Activated naive CD8-positive, alpha-beta T cell treated with anti-CD3 and anti-CD28 coated beads, Interleukin-2, amount 50 U/mL, for 24 hours (primary cell): ENCODE measurements around the gene FOXD2.

Source experiments
- ATAC-seq: fragments of 150-1000 bp; cut with Tn5 transposase; one replicate; pipeline ENCODE4 v1.10.0; 2021
- DNase-seq: peaks from one replicate; pipeline ENCODE4 v3.0.0; 2021
- H3K27ac Mint-ChIP-seq: one replicate; pipeline ENCODE4 v1.8.0; 2021; ENCODE audit warnings: mild to moderate bottlenecking, mixed read lengths
- H3K27me3 Mint-ChIP-seq: one replicate; pipeline ENCODE4 v1.8.0; 2021; ENCODE audit warnings: mixed read lengths
- H3K36me3 Mint-ChIP-seq: one replicate; pipeline ENCODE4 v1.8.0; 2021; ENCODE audit warnings: low read depth, mixed read lengths
- H3K4me1 Mint-ChIP-seq: one replicate; pipeline ENCODE4 v1.8.0; 2021; ENCODE audit warnings: mixed read lengths
- H3K4me3 Mint-ChIP-seq: one replicate; pipeline ENCODE4 v1.8.0; 2021; ENCODE audit warnings: mild to moderate bottlenecking, moderate library complexity, mixed read lengths
- H3K9me3 Mint-ChIP-seq: one replicate; pipeline ENCODE4 v1.8.0; 2021; ENCODE audit warnings: mixed read lengths

The FOXD2 gene

GRCh38 chr1:47483651-47484050 is 45.8 kb downstream of the FOXD2 start:
- H3K27me3 Mint-ChIP-seq, result peaks cover 10% of the 10 kb centered on the region
- no peaks in the 10 kb centered on the region for H3K4me1 Mint-ChIP-seq
- H3K9me3 Mint-ChIP-seq, result no peaks in the 10 kb centered on the region
- H3K4me3 Mint-ChIP-seq, result no peak overlapping the region
- no peak for DNase-seq
- ATAC-seq, result no peak
- H3K36me3 Mint-ChIP-seq, result no peaks in the 10 kb centered on the region
- no peak overlapping the region for H3K27ac Mint-ChIP-seq

GRCh38 chr1:47485817-47486216 is 48.0 kb downstream of the FOXD2 start:
- Mint-ChIP-seq H3K36me3 (no peaks in the 10 kb centered on the region), H3K9me3 (no peaks in the 10 kb centered on the region), H3K4me1 (no peaks in the 10 kb centered on the region), H3K27ac (no peak overlapping the region), H3K27me3 (peaks cover 8% of the 10 kb centered on the region), H3K4me3 (no peak overlapping the region)
- no peak for DNase-seq
- no peak for ATAC-seq

GRCh38 chr1:47487332-47487731 is 49.5 kb downstream of the FOXD2 start:
- Mint-ChIP-seq H3K27ac (no peak overlapping the region), H3K4me3 (no peak overlapping the region), H3K27me3 (peaks cover 9% of the 10 kb centered on the region), H3K9me3 (no peaks in the 10 kb centered on the region), H3K4me1 (no peaks in the 10 kb centered on the region), H3K36me3 (no peaks in the 10 kb centered on the region)
- DNase-seq (no peak), ATAC-seq (no peak)

GRCh38 chr1:47487850-47488450 is 50.1 kb downstream of the FOXD2 start:
- DNase-seq (no peak), ATAC-seq (no peak)
- Mint-ChIP-seq H3K4me1 (no peaks in the 10 kb centered on the region), H3K4me3 (no peak overlapping the region), H3K9me3 (no peaks in the 10 kb centered on the region), H3K27ac (no peak overlapping the region), H3K27me3 (peaks cover 7% of the 10 kb centered on the region), H3K36me3 (no peaks in the 10 kb centered on the region)
